ENCODE data around the gene INPP5A.

GRCh38 chr10:132817701-132818211 is 280.2 kb downstream of the INPP5A start:
- TF ChIP-seq CEBPB (IDR thresholded peaks at IDR 0.05), result no peak
- no peak for TF ChIP-seq NFIC (IDR thresholded peaks at IDR 0.05)
- no peak for TF ChIP-seq MAX (IDR thresholded peaks at IDR 0.05)
- TF ChIP-seq EP300 (IDR thresholded peaks at IDR 0.05; ENCODE audit: borderline replicate concordance), result no peak
- TF ChIP-seq ZBTB7A (IDR thresholded peaks at IDR 0.05; ENCODE audit: low read depth), result no peak
- no peak for TF ChIP-seq CREB1 (IDR thresholded peaks at IDR 0.05; ENCODE audit: low read depth)
- no peak for TF ChIP-seq TCF12 (IDR thresholded peaks at IDR 0.05; ENCODE audit: low read depth)
- no peak for TF ChIP-seq EGR1 (IDR thresholded peaks at IDR 0.05)
- no peak for TF ChIP-seq RAD21 (IDR thresholded peaks at IDR 0.05; ENCODE audit: low read depth)
- no peak for TF ChIP-seq TEAD4 (IDR thresholded peaks at IDR 0.05)
- no peak for TF ChIP-seq FOXM1 (IDR thresholded peaks at IDR 0.05; ENCODE audit: borderline replicate concordance, low read depth)
- TF ChIP-seq USF1 (IDR thresholded peaks at IDR 0.05), result no peak
- no peak for TF ChIP-seq TAF1 (IDR thresholded peaks at IDR 0.05; ENCODE audit: low read depth)
